H9 (cell line): ENCODE data around the gene TERC. TPM values are rescaled to one million over a fixed set of nuclear protein-coding genes. Genes with fewer than 3 reads are reported as not detected.

Experiments
- DNase-seq: peaks from one replicate; pipeline ENCODE4 v3.0.0-alpha.2; 2017
- H2AFZ ChIP-seq: one replicate; pipeline ENCODE4 v1.6.1; 2013; ENCODE audit warnings: mild to moderate bottlenecking, low read length, control low read depth, moderate library complexity
- H2AK5ac ChIP-seq: 2 replicates; pipeline ENCODE4 v1.6.1; 2013; ENCODE audit warnings: low read length, control low read depth, mixed read lengths; ENCODE audit not compliant: insufficient read length
- H2BK120ac ChIP-seq: one replicate; pipeline ENCODE4 v1.6.1; 2013; ENCODE audit warnings: low read depth, mild to moderate bottlenecking, low read length, control low read depth, inconsistent platforms; ENCODE audit not compliant: poor library complexity, severe bottlenecking
- H2BK12ac ChIP-seq: 2 replicates; pipeline ENCODE4 v1.6.1; 2013; ENCODE audit warnings: low read length, control low read depth, mixed read lengths, low read depth; ENCODE audit not compliant: insufficient read length
- H2BK15ac ChIP-seq: 2 replicates; pipeline ENCODE4 v1.6.1; 2013; ENCODE audit warnings: low read depth, low read length, control low read depth
- H2BK20ac ChIP-seq: one replicate; pipeline ENCODE4 v1.6.1; 2013; ENCODE audit warnings: low read depth, mild to moderate bottlenecking, low read length, control low read depth, inconsistent platforms; ENCODE audit not compliant: poor library complexity, severe bottlenecking
- H2BK5ac ChIP-seq: 2 replicates; pipeline ENCODE4 v1.6.1; 2013; ENCODE audit warnings: low read length, control low read depth, mixed read lengths; ENCODE audit not compliant: insufficient read length
- H3K14ac ChIP-seq: 2 replicates; pipeline ENCODE4 v1.6.1; 2013; ENCODE audit warnings: low read length, control low read depth; ENCODE audit not compliant: insufficient read depth
- H3K18ac ChIP-seq: 2 replicates; pipeline ENCODE4 v1.6.1; 2013; ENCODE audit warnings: low read depth, mild to moderate bottlenecking, mixed read lengths, low read length, control low read depth; ENCODE audit not compliant: insufficient read length
- H3K23ac ChIP-seq: 2 replicates; pipeline ENCODE4 v1.6.1; 2013; ENCODE audit warnings: low read length, control low read depth, mixed read lengths, low read depth; ENCODE audit not compliant: insufficient read length
- H3K23me2 ChIP-seq: 2 replicates; pipeline ENCODE4 v1.6.1; 2013; ENCODE audit warnings: low read depth, mild to moderate bottlenecking, mixed read lengths, low read length, control low read depth; ENCODE audit not compliant: insufficient read length, poor library complexity, severe bottlenecking
- H3K27ac ChIP-seq: 2 replicates; pipeline ENCODE4 v1.5.1; 2013; ENCODE audit warnings: low read length, control low read depth, mixed read lengths, low read depth; ENCODE audit not compliant: insufficient read length
- H3K27me3 ChIP-seq: 2 replicates; pipeline ENCODE4 v1.6.1; 2013; ENCODE audit warnings: low read length, control low read depth, inconsistent platforms; ENCODE audit not compliant: insufficient read depth
- H3K4ac ChIP-seq: 2 replicates; pipeline ENCODE4 v1.6.1; 2013; ENCODE audit warnings: low read depth, mild to moderate bottlenecking, control low read depth, inconsistent platforms, low read length, moderate library complexity
- H3K4me1 ChIP-seq: 2 replicates; pipeline ENCODE4 v1.6.1; 2013; ENCODE audit warnings: low read length, control low read depth, inconsistent platforms; ENCODE audit not compliant: insufficient read depth
- H3K4me2 ChIP-seq: 2 replicates; pipeline ENCODE4 v1.6.1; 2013; ENCODE audit warnings: low read length, control low read depth, mixed read lengths; ENCODE audit not compliant: insufficient read length, insufficient read depth
- H3K56ac ChIP-seq: 2 replicates; pipeline ENCODE4 v1.6.1; 2013; ENCODE audit warnings: low read depth, mild to moderate bottlenecking, mixed read lengths, low read length, control low read depth; ENCODE audit not compliant: insufficient read length
- H3K79me1 ChIP-seq: 2 replicates; pipeline ENCODE4 v1.6.1; 2013; ENCODE audit warnings: low read depth, mild to moderate bottlenecking, moderate library complexity, low read length, control low read depth, inconsistent platforms; ENCODE audit not compliant: insufficient read depth, poor library complexity, severe bottlenecking
- H3K79me2 ChIP-seq: 2 replicates; pipeline ENCODE4 v1.6.1; 2013; ENCODE audit warnings: low read length, control low read depth, inconsistent platforms; ENCODE audit not compliant: insufficient read depth
- H3K9ac ChIP-seq: 2 replicates; pipeline ENCODE4 v1.6.1; 2013; ENCODE audit warnings: low read length, control low read depth, mixed read lengths; ENCODE audit not compliant: insufficient read length; ENCODE audit errors: extremely low read depth
- H3K9me3 ChIP-seq: one replicate; pipeline ENCODE4 v1.6.1; 2013; ENCODE audit warnings: low read depth, low read length, inconsistent platforms; ENCODE audit not compliant: control insufficient read depth
- H3T11ph ChIP-seq: one replicate; pipeline ENCODE4 v1.6.1; 2013; ENCODE audit warnings: mild to moderate bottlenecking, low read length, control low read depth, inconsistent platforms
- H4K20me1 ChIP-seq: one replicate; pipeline ENCODE4 v1.6.1; 2013; ENCODE audit not compliant: control insufficient read depth, insufficient read length, insufficient read depth
- H4K5ac ChIP-seq: 2 replicates; pipeline ENCODE4 v1.6.1; 2013; ENCODE audit warnings: low read depth, mild to moderate bottlenecking, mixed read lengths, low read length, control low read depth; ENCODE audit not compliant: insufficient read length
- H4K8ac ChIP-seq: replicated peaks from 2 replicates; pipeline ENCODE4 v1.6.1; 2013; ENCODE audit warnings: low read length, control low read depth, mixed read lengths, low read depth; ENCODE audit not compliant: insufficient read length
- H4K91ac ChIP-seq: 2 replicates; pipeline ENCODE4 v1.6.1; 2013; ENCODE audit warnings: low read depth, mild to moderate bottlenecking, moderate library complexity, mixed read lengths, low read length, control low read depth; ENCODE audit not compliant: insufficient read length
- H3K27ac Mint-ChIP-seq, 3 experiments: 2 replicates in 2 of 3; 3 replicates in 1 of 3; pipeline ENCODE4 v1.8.0; 2020 to 2021; ENCODE audit warnings: mixed read lengths in 3 of 3, mild to moderate bottlenecking in 1 of 3, moderate library complexity in 1 of 3
- H3K27me3 Mint-ChIP-seq: 2 replicates; pipeline ENCODE4 v1.8.0; 2021; ENCODE audit warnings: low read depth, mild to moderate bottlenecking, moderate library complexity, mixed read lengths
- H3K36me3 Mint-ChIP-seq, 3 experiments: 2 replicates in 2 of 3; 3 replicates in 1 of 3; pipeline ENCODE4 v1.8.0; 2020 to 2021; ENCODE audit warnings: low read depth in 3 of 3, mixed read lengths in 3 of 3; ENCODE audit not compliant: insufficient read depth in 1 of 3
- H3K4me1 Mint-ChIP-seq, 2 experiments: 2 replicates each; pipeline ENCODE4 v1.8.0; 2020; ENCODE audit warnings: mixed read lengths in 2 of 2
- H3K4me3 Mint-ChIP-seq, 2 experiments: 2 replicates in 1 of 2; 3 replicates in 1 of 2; pipeline ENCODE4 v1.8.0; 2020 to 2021; ENCODE audit warnings: mild to moderate bottlenecking in 2 of 2, mixed read lengths in 2 of 2, moderate library complexity in 1 of 2
- H3K9me3 Mint-ChIP-seq, 2 experiments: 2 replicates in 1 of 2; 3 replicates in 1 of 2; pipeline ENCODE4 v1.8.0; 2020; ENCODE audit warnings: mild to moderate bottlenecking in 2 of 2, mixed read lengths in 2 of 2, moderate library complexity in 1 of 2
- CTCF ChIP-seq: fragments of 200-600 bp; sonication (generic); conservative IDR thresholded peaks from 3 replicates; pipeline ENCODE4 v1.8.0; 2021; ENCODE audit warnings: antibody characterized with exemption, mild to moderate bottlenecking
- WGBS: extraction: QIAGEN DNeasy Blood & Tissue Kit; methylation state at CpG from one replicate; pipeline ENCODE4 v1.1.7; 2013; ENCODE audit warnings: missing lambda C conversion rate, low lambda C conversion rate, mixed read lengths; ENCODE audit not compliant: insufficient read length; ENCODE audit errors: extremely low coverage; 5-methylcytosine and 5-hydroxymethylcytosine counted together
- long read RNA-seq: library from polyadenylated mRNA; unstranded; transcript quantifications from one replicate; pipeline ENCODE4 v2.0.0, GENCODE V29; 2020
- total RNA-seq: library from RNA; stranded (reverse); gene quantifications from 2 replicates; pipeline ENCODE4 v1.2.1, GENCODE V29; 2021

Gene TERC
- total RNA-seq, result 12.9 and 14.1 TPM in 2 replicates
- long read RNA-seq, result 0 reads

GRCh38 chr3:169764882-169765612 is at the start of gene TERC:
TERC (minus strand) TSS chr3:169765060.
- no peaks in the 10 kb centered on the region for H3K27me3 ChIP-seq
- Mint-ChIP-seq H3K4me3 (peak within 1 kb of the TSS; percentile 84 to 85), H3K9me3 (peaks cover 6 to 10% of the 10 kb centered on the region in 2 experiments; a peak in 3 of 5 replicates), H3K27me3 (no peaks in the 10 kb centered on the region; the same call in 1 of the 2 replicates), H3K4me1 (peaks cover 6 to 10% of the 10 kb centered on the region in 2 experiments), H3K27ac (peak within 1 kb of the TSS; percentile 62 to 97 (median 87); a peak in 5 of 7 replicates), H3K36me3 (peaks cover 4 to 6% (median 4%) of the 10 kb centered on the region in 3 experiments; a peak in 4 of 7 replicates)
- no peak within 1 kb of the TSS for H2AFZ ChIP-seq
- no peak for TF ChIP-seq CTCF
- no peak within 1 kb of the TSS for H4K91ac ChIP-seq
- H3K56ac ChIP-seq, result no peak within 1 kb of the TSS
- no peaks in the 10 kb centered on the region for H3K79me1 ChIP-seq
- no CpG with 5 or more reads among the region's 42 CpGs for WGBS
- H2BK15ac ChIP-seq, result no peak within 1 kb of the TSS
- no peak within 1 kb of the TSS for H4K5ac ChIP-seq
- H3K23me2 ChIP-seq, result peaks cover 5% of the 10 kb centered on the region
- peak within 1 kb of the TSS; percentile 59 for H3K9ac ChIP-seq
- H2BK120ac ChIP-seq, result no peak within 1 kb of the TSS
- no peak within 1 kb of the TSS for H4K8ac ChIP-seq
- H3K27ac ChIP-seq, result no peak within 1 kb of the TSS
- H3K4me2 ChIP-seq, result peak within 1 kb of the TSS; percentile 45
- H3K14ac ChIP-seq, result peak within 1 kb of the TSS; percentile 94
- peak; percentile 94 for DNase-seq
- H4K20me1 ChIP-seq, result no peaks in the 10 kb centered on the region
- H2BK12ac ChIP-seq, result no peak within 1 kb of the TSS
- no peak within 1 kb of the TSS for H2BK5ac ChIP-seq
- H2BK20ac ChIP-seq, result no peak within 1 kb of the TSS
- no peak within 1 kb of the TSS for H3K23ac ChIP-seq
- no peaks in the 10 kb centered on the region for H3K79me2 ChIP-seq
- H3K4ac ChIP-seq, result no peak within 1 kb of the TSS; the same call in 1 of the 2 replicates
- H3T11ph ChIP-seq, result no peak within 1 kb of the TSS
- peak within 1 kb of the TSS; percentile 24 for H3K18ac ChIP-seq
- H3K9me3 ChIP-seq, result no peaks in the 10 kb centered on the region
- H2AK5ac ChIP-seq, result no peak within 1 kb of the TSS
- H3K4me1 ChIP-seq, result no peaks in the 10 kb centered on the region
